ENCODE measurements around the gene MOGAT1.

The MOGAT1 gene

DNA sequence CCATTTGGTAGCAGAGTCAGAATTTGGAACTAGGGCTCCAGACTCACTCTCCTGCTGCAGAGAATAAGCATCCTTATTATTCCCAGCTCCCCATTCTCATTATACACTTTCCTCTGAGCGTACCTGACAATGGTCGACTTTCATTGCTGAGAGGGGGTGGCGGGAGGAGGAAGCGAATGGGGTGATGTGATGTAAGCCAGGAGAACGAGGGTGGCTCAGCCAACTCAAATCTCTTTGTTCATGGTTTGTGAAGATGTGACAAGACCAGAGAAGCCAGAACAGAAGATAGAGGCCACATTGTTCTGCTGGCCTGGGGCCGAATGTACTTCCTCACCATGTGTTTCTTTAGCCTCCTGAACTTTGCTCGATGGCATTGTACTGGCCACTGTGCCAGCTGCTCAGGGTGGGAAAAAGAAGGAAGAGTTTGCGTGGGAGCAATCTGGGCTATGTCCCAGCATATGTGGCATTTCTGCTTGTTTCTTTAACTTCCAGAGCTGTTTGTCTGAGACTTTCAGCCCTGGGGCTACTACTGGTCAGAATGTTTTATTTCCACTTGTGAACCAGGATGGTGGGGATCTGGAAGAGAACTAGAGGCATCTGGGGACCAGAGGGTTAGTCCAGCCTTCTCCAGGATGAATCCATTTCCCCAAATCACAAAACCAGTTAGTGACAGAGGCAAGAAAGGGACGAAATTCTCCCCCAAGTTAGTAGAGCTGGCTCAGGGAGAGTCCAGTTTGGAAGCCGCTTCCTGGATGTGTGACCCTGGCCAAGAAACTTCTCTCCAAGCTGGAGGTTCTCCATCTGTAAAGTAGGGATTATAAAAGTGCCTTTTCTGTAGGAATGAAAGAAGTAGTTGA, 62.6 kb downstream of the MOGAT1 start:
- no peak for DNase-seq (ENCODE audit: low read depth, low spot score)
- TF ChIP-seq YY1 (IDR thresholded peaks at IDR 0.05; ENCODE audit: insufficient read depth, insufficient read length), result no peak
- TF ChIP-seq ZNF274 (IDR thresholded peaks at IDR 0.05; ENCODE audit: low read depth, low read length), result no peak
- no peak for TF ChIP-seq SUZ12 (IDR thresholded peaks at IDR 0.05; ENCODE audit: extremely low read depth, insufficient read depth, insufficient read length)
- no peak overlapping the region for H3K9ac ChIP-seq (ENCODE audit: insufficient read length, low read depth)

DNA sequence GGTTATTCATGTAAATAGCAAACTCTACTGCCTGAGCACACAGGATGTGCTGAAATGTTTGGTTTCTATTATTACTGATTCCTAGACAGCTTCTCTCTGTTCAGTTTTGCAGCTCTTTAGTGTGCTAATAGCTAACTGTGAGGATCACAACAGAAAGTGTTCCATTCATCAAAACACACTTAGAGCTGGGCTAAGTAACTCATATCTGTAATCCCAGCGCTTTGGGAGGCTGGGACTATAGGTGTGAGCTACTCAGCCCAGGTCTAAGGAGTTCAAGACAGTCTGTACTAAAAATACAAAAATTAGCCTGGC, 63.2 kb downstream of the MOGAT1 start:
- Histone ChIP-seq H3K4me1 (ENCODE audit: insufficient read depth, insufficient read length) (no peaks in the 10 kb centered on the region), H3K27me3 (ENCODE audit: insufficient read depth, insufficient read length) (no peaks in the 10 kb centered on the region), H3K9me3 (ENCODE audit: insufficient read depth, low read length) (no peaks in the 10 kb centered on the region), H3K9ac (ENCODE audit: insufficient read length, low read depth) (no peak overlapping the region), H3K4me3 (ENCODE audit: insufficient read length, low read depth) (no peak overlapping the region), H3K36me3 (ENCODE audit: insufficient read depth, insufficient read length, low read length) (no peaks in the 10 kb centered on the region)
- DNase-seq (ENCODE audit: low read depth, low spot score), result no peak
- no peak for TF ChIP-seq SUZ12 (IDR thresholded peaks at IDR 0.05; ENCODE audit: extremely low read depth, insufficient read depth, insufficient read length)

More for the DNA sequence above, 62.6 kb downstream of the MOGAT1 start:
- H3K4me3 ChIP-seq (ENCODE audit: insufficient read length, low read depth), result no peak overlapping the region
- no peaks in the 10 kb centered on the region for H3K27me3 ChIP-seq (ENCODE audit: insufficient read depth, insufficient read length)
- H3K36me3 ChIP-seq (ENCODE audit: insufficient read depth, insufficient read length, low read length), result no peaks in the 10 kb centered on the region
- H3K4me1 ChIP-seq (ENCODE audit: insufficient read depth, insufficient read length), result no peaks in the 10 kb centered on the region
- H3K9me3 ChIP-seq (ENCODE audit: insufficient read depth, low read length), result no peaks in the 10 kb centered on the region

DNA sequence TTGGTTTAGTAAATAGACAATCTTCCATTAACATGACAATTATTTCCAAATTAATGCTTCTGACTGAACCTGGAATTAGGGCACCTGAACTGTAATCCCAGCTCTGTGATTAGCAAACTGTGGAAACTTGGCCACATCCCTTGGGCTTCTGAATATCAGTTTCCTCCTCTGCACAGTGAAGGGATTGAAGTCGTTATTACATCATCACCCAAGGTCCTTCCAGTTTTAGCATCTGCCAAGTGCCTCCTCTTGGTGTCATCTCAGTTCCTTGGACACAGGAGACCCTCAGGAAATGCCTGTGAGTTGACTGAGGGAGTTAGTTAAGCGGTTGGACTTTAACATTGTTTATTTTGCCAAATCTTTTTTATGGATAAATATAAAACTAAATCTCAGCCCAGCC, 64.8 kb downstream of the MOGAT1 start:
- H3K9me3 ChIP-seq (ENCODE audit: insufficient read depth, low read length), result no peaks in the 10 kb centered on the region; the same call in 1 of the 2 replicates
- H3K9ac ChIP-seq (ENCODE audit: insufficient read length, low read depth), result no peak overlapping the region
- H3K27me3 ChIP-seq (ENCODE audit: insufficient read depth, insufficient read length), result no peaks in the 10 kb centered on the region
- no peak for DNase-seq (ENCODE audit: low read depth, low spot score)
- no peak for TF ChIP-seq SUZ12 (IDR thresholded peaks at IDR 0.05; ENCODE audit: extremely low read depth, insufficient read depth, insufficient read length)
- TF ChIP-seq YY1 (IDR thresholded peaks at IDR 0.05; ENCODE audit: insufficient read depth, insufficient read length), result no peak
- no peak for TF ChIP-seq ZNF274 (IDR thresholded peaks at IDR 0.05; ENCODE audit: low read depth, low read length)
- no peaks in the 10 kb centered on the region for H3K4me1 ChIP-seq (ENCODE audit: insufficient read depth, insufficient read length)
- H3K4me3 ChIP-seq (ENCODE audit: insufficient read length, low read depth), result no peak overlapping the region
- H3K36me3 ChIP-seq (ENCODE audit: insufficient read depth, insufficient read length, low read length), result no peaks in the 10 kb centered on the region

DNA sequence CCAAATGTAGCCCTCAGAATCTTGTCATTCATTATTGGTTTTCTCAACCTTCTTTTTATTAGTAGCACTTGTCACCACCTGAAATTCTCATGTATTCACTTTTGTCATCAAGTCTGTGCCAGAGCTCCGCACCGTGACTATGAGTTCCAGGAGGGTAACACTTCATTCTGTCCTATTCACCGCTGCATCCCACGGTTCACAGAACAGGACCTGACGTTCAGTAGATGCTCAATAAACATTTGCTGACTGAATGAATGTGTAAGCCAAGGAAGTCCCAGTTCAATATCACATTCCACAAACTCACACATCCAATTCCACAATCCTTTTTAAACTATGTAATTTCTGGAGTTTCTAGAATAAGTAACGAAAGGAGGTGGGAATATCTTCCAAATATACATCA, 65.5 kb downstream of the MOGAT1 start:
- Histone ChIP-seq H3K9ac (ENCODE audit: insufficient read length, low read depth) (no peak overlapping the region), H3K27me3 (ENCODE audit: insufficient read depth, insufficient read length) (no peaks in the 10 kb centered on the region), H3K4me3 (ENCODE audit: insufficient read length, low read depth) (no peak overlapping the region), H3K9me3 (ENCODE audit: insufficient read depth, low read length) (no peaks in the 10 kb centered on the region; the same call in 1 of the 2 replicates), H3K36me3 (ENCODE audit: insufficient read depth, insufficient read length, low read length) (no peaks in the 10 kb centered on the region), H3K4me1 (ENCODE audit: insufficient read depth, insufficient read length) (no peaks in the 10 kb centered on the region)
- TF ChIP-seq SUZ12 (IDR thresholded peaks at IDR 0.05; ENCODE audit: extremely low read depth, insufficient read depth, insufficient read length) (no peak), ZNF274 (IDR thresholded peaks at IDR 0.05; ENCODE audit: low read depth, low read length) (no peak), YY1 (IDR thresholded peaks at IDR 0.05; ENCODE audit: insufficient read depth, insufficient read length) (no peak)
- DNase-seq (ENCODE audit: low read depth, low spot score), result no peak

DNA sequence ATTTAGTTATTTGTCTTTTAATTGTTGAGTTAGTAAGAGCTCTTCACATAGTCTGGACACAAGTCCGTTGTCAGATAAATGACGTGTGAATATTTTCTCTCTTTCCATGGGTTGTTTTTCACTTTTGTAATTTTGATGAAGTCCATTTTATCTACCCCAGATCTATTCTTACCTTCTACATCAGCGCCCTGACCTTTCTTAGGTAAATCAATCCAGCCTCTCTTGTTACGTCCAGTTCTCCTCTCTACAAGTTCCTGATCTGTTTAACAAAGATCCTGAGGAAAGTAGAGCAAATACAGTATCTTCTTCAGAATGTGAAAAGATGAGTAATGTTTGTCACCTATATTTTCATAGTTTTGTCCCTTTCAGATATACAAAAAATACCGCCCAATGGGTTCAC, 66.9 kb downstream of the MOGAT1 start:
- no peaks in the 10 kb centered on the region for H3K36me3 ChIP-seq (ENCODE audit: insufficient read depth, insufficient read length, low read length)
- H3K27me3 ChIP-seq (ENCODE audit: insufficient read depth, insufficient read length), result no peaks in the 10 kb centered on the region
- DNase-seq (ENCODE audit: low read depth, low spot score), result no peak
- H3K9ac ChIP-seq (ENCODE audit: insufficient read length, low read depth), result no peak overlapping the region
- TF ChIP-seq SUZ12 (IDR thresholded peaks at IDR 0.05; ENCODE audit: extremely low read depth, insufficient read depth, insufficient read length), result no peak
- no peak for TF ChIP-seq ZNF274 (IDR thresholded peaks at IDR 0.05; ENCODE audit: low read depth, low read length)
- TF ChIP-seq YY1 (IDR thresholded peaks at IDR 0.05; ENCODE audit: insufficient read depth, insufficient read length), result no peak
- no peak overlapping the region for H3K4me3 ChIP-seq (ENCODE audit: insufficient read length, low read depth)
- H3K4me1 ChIP-seq (ENCODE audit: insufficient read depth, insufficient read length), result no peaks in the 10 kb centered on the region
- no peaks in the 10 kb centered on the region; the same call in 1 of the 2 replicates for H3K9me3 ChIP-seq (ENCODE audit: insufficient read depth, low read length)

DNA sequence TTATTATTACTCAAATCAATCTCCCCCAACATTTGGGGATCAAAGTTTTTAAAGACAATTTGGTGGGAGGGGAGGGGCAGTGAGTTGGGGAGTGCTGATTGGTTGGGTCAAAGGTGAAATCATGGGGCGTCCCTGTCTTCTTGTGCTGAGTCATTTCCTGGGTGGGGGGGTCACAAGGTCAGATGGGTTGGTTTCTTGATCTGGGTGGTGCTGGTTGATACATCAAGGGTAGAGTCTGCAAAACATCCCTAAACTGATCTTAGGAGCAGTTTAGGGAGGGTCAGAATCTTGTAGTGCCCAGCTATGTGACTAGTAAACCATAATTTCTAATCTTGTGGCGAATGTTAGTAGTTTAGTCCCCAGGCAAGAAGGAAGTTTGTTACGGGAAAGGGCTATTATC, 67.4 kb downstream of the MOGAT1 start:
- Histone ChIP-seq H3K4me3 (ENCODE audit: insufficient read length, low read depth) (no peak overlapping the region), H3K27me3 (ENCODE audit: insufficient read depth, insufficient read length) (no peaks in the 10 kb centered on the region), H3K4me1 (ENCODE audit: insufficient read depth, insufficient read length) (no peaks in the 10 kb centered on the region), H3K9me3 (ENCODE audit: insufficient read depth, low read length) (no peaks in the 10 kb centered on the region; the same call in 1 of the 2 replicates), H3K36me3 (ENCODE audit: insufficient read depth, insufficient read length, low read length) (no peaks in the 10 kb centered on the region), H3K9ac (ENCODE audit: insufficient read length, low read depth) (no peak overlapping the region)
- TF ChIP-seq YY1 (IDR thresholded peaks at IDR 0.05; ENCODE audit: insufficient read depth, insufficient read length) (no peak), SUZ12 (IDR thresholded peaks at IDR 0.05; ENCODE audit: extremely low read depth, insufficient read depth, insufficient read length) (no peak), ZNF274 (IDR thresholded peaks at IDR 0.05; ENCODE audit: low read depth, low read length) (no peak)
- DNase-seq (ENCODE audit: low read depth, low spot score), result no peak

DNA sequence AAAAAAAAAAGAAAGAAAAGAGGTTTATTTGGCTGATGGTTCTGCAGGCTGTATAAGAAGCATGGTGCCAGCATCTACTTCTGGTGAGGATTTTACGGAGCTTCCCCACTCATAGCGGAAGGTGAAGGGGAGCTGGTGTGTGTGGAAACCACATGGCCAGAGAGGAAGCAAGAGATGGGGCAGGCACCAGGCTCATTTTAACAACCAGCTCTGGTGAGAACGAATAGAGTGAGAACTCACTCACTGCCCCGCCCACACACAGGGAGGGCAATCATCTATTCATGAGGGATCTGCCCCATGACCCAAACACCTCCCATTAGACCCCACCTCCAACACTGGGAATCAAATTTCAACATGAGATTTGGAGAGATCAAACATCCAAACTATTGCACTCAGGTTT, 68.5 kb downstream of the MOGAT1 start:
- no peaks in the 10 kb centered on the region for H3K36me3 ChIP-seq (ENCODE audit: insufficient read depth, insufficient read length, low read length)
- H3K4me3 ChIP-seq (ENCODE audit: insufficient read length, low read depth), result no peak overlapping the region
- no peaks in the 10 kb centered on the region; the same call in 1 of the 2 replicates for H3K9me3 ChIP-seq (ENCODE audit: insufficient read depth, low read length)
- H3K9ac ChIP-seq (ENCODE audit: insufficient read length, low read depth), result no peak overlapping the region
- no peaks in the 10 kb centered on the region for H3K4me1 ChIP-seq (ENCODE audit: insufficient read depth, insufficient read length)
- no peak for DNase-seq (ENCODE audit: low read depth, low spot score)
- TF ChIP-seq SUZ12 (IDR thresholded peaks at IDR 0.05; ENCODE audit: extremely low read depth, insufficient read depth, insufficient read length) (no peak), ZNF274 (IDR thresholded peaks at IDR 0.05; ENCODE audit: low read depth, low read length) (no peak), YY1 (IDR thresholded peaks at IDR 0.05; ENCODE audit: insufficient read depth, insufficient read length) (no peak)
- H3K27me3 ChIP-seq (ENCODE audit: insufficient read depth, insufficient read length), result no peaks in the 10 kb centered on the region

All from NT2/D1 (cell line).